IPS-18a (cell line): ENCODE data around the gene CLASP1.

Experiments used
- H3K27ac ChIP-seq: one replicate; pipeline ENCODE4 v1.5.1; 2013; ENCODE audit warnings: low read length
- H3K27me3 ChIP-seq: one replicate; pipeline ENCODE4 v1.6.1; 2013; ENCODE audit warnings: mild to moderate bottlenecking, low read length; ENCODE audit not compliant: control insufficient read depth, insufficient read depth
- H3K36me3 ChIP-seq: one replicate; pipeline ENCODE4 v1.6.1; 2013; ENCODE audit warnings: low read depth, low read length; ENCODE audit not compliant: control insufficient read depth
- H3K4me1 ChIP-seq: one replicate; pipeline ENCODE4 v1.6.1; 2013; ENCODE audit warnings: low read depth, low read length; ENCODE audit not compliant: control insufficient read depth
- H3K4me3 ChIP-seq: one replicate; pipeline ENCODE4 v1.5.1; 2013; ENCODE audit warnings: low read length
- H3K9ac ChIP-seq: one replicate; pipeline ENCODE4 v1.6.1; 2013; ENCODE audit warnings: mild to moderate bottlenecking, low read length, moderate library complexity
- H3K9me3 ChIP-seq: one replicate; pipeline ENCODE4 v1.6.1; 2013; ENCODE audit warnings: low read depth, low read length; ENCODE audit not compliant: control insufficient read depth

Gene CLASP1

GRCh38 chr2:121293450-121294325 is 355.6 kb downstream of the CLASP1 start:
- Histone ChIP-seq H3K9ac (no peak overlapping the region), H3K36me3 (no peaks in the 10 kb centered on the region), H3K27ac (no peak overlapping the region), H3K4me1 (no peaks in the 10 kb centered on the region), H3K4me3 (no peak overlapping the region), H3K27me3 (no peaks in the 10 kb centered on the region), H3K9me3 (no peaks in the 10 kb centered on the region)

- Histone ChIP-seq H3K4me3 (no peak overlapping the region), H3K9me3 (no peaks in the 10 kb centered on the region), H3K27me3 (peaks cover 11% of the 10 kb centered on the region), H3K9ac (no peak overlapping the region), H3K27ac (no peak overlapping the region), H3K36me3 (no peaks in the 10 kb centered on the region), H3K4me1 (no peaks in the 10 kb centered on the region)
These were observed 358.0 kb downstream of the CLASP1 start for GRCh38 chr2:121291251-121291580.

- Histone ChIP-seq H3K27me3 (peaks cover 30% of the 10 kb centered on the region), H3K4me3 (no peak overlapping the region), H3K9ac (no peak overlapping the region), H3K9me3 (no peaks in the 10 kb centered on the region), H3K27ac (no peak overlapping the region), H3K4me1 (no peaks in the 10 kb centered on the region), H3K36me3 (no peaks in the 10 kb centered on the region)
These were observed 360.0 kb downstream of the CLASP1 start for GRCh38 chr2:121289271-121289670.

GRCh38 chr2:121288454-121289231 is 360.6 kb downstream of the CLASP1 start:
- Histone ChIP-seq H3K9ac (no peak overlapping the region), H3K27ac (no peak overlapping the region), H3K9me3 (no peaks in the 10 kb centered on the region), H3K4me3 (no peak overlapping the region), H3K36me3 (no peaks in the 10 kb centered on the region), H3K4me1 (no peaks in the 10 kb centered on the region), H3K27me3 (peaks cover 37% of the 10 kb centered on the region)

GRCh38 chr2:121287956-121288355 is 361.3 kb downstream of the CLASP1 start:
- no peak overlapping the region for H3K4me3 ChIP-seq
- no peaks in the 10 kb centered on the region for H3K36me3 ChIP-seq
- H3K27ac ChIP-seq = no peak overlapping the region
- peaks cover 44% of the 10 kb centered on the region for H3K27me3 ChIP-seq
- no peaks in the 10 kb centered on the region for H3K4me1 ChIP-seq
- H3K9me3 ChIP-seq = no peaks in the 10 kb centered on the region
- no peak overlapping the region for H3K9ac ChIP-seq
